WTC11 (cell line): ENCODE results near the gene PWP1. TPM values are rescaled to one million over a fixed set of nuclear protein-coding genes. Genes with fewer than 3 reads are reported as not detected.

Experiments
- ATAC-seq: fragments of 200-7000 bp; cut with Tn5 transposase; 2 replicates; pipeline ENCODE4 v1.10.0; 2021; ENCODE audit warnings: mild to moderate bottlenecking, moderate library complexity
- CTCF ChIA-PET: fragments of 300-600 bp; sonication (Branson Sonifier 250); formaldehyde crosslinking; loops from one replicate; lab custom pipeline; 2021; ENCODE audit warnings: antibody characterized with exemption; lab: Charles Lee
- POLR2A ChIA-PET: fragments of 350-600 bp; sonication (Branson Sonifier 250); formaldehyde crosslinking; loops from one replicate; lab custom pipeline; 2021; ENCODE audit warnings: antibody characterized with exemption; lab: Charles Lee
- DNase-seq: peaks from one replicate; pipeline ENCODE4 v3.0.0; 2021; ENCODE audit warnings: low spot score
- H3K27ac Mint-ChIP-seq: 2 replicates; pipeline ENCODE4 v1.8.0; 2021; ENCODE audit warnings: mixed read lengths
- H3K27me3 Mint-ChIP-seq: 2 replicates; pipeline ENCODE4 v1.8.0; 2021; ENCODE audit warnings: low read depth, mild to moderate bottlenecking, moderate library complexity, mixed read lengths
- H3K36me3 Mint-ChIP-seq: 2 replicates; pipeline ENCODE4 v1.8.0; 2021; ENCODE audit warnings: mixed read lengths
- H3K4me1 Mint-ChIP-seq: 2 replicates; pipeline ENCODE4 v1.8.0; 2022; ENCODE audit warnings: mixed read lengths
- H3K4me3 Mint-ChIP-seq: 2 replicates; pipeline ENCODE4 v1.8.0; 2021; ENCODE audit warnings: mild to moderate bottlenecking, moderate library complexity, mixed read lengths
- H3K9me3 Mint-ChIP-seq: 2 replicates; pipeline ENCODE4 v1.8.0; 2021; ENCODE audit warnings: mixed read lengths
- AFF4 ChIP-seq: sonication (generic); formaldehyde crosslinking; IDR thresholded peaks from 2 replicates; pipeline ENCODE4 v1.8.1; 2023; ENCODE audit warnings: mild to moderate bottlenecking, missing genetic modification reagents, borderline replicate concordance
- ATF6 ChIP-seq: sonication (generic); formaldehyde crosslinking; IDR thresholded peaks from 2 replicates; pipeline ENCODE4 v1.8.1; 2023; ENCODE audit warnings: mild to moderate bottlenecking, missing genetic modification reagents
- CREB1 ChIP-seq: sonication (generic); formaldehyde crosslinking; IDR thresholded peaks from 2 replicates; pipeline ENCODE4 v1.8.0; 2023; ENCODE audit warnings: mild to moderate bottlenecking, missing genetic modification reagents
- CTCF ChIP-seq: fragments of 200-600 bp; IDR thresholded peaks from 2 replicates; pipeline ENCODE4 v1.8.0; 2022; ENCODE audit warnings: antibody characterized with exemption
- ETV6 ChIP-seq: sonication (generic); formaldehyde crosslinking; IDR thresholded peaks from 2 replicates; pipeline ENCODE4 v1.8.1; 2022; ENCODE audit warnings: mild to moderate bottlenecking, missing genetic modification reagents
- HMGXB4 ChIP-seq: sonication (generic); formaldehyde crosslinking; IDR thresholded peaks from 2 replicates; pipeline ENCODE4 v1.8.1; 2023; ENCODE audit warnings: mild to moderate bottlenecking, moderate library complexity, missing genetic modification reagents
- MYBL2 ChIP-seq: sonication (generic); formaldehyde crosslinking; IDR thresholded peaks from 2 replicates; pipeline ENCODE4 v1.8.1; 2023; ENCODE audit warnings: mild to moderate bottlenecking, moderate library complexity, missing genetic modification reagents
- NFATC4 ChIP-seq: fragments of 250-450 bp; sonication (Bioruptor Pico); IDR thresholded peaks from 2 replicates; pipeline ENCODE4 v1.9.0; 2021; ENCODE audit warnings: mild to moderate bottlenecking
- NR1H2 ChIP-seq: sonication (generic); formaldehyde crosslinking; IDR thresholded peaks from 2 replicates; pipeline ENCODE4 v1.9.0; 2021; ENCODE audit warnings: mild to moderate bottlenecking, moderate library complexity, missing genetic modification reagents
- NR3C1 ChIP-seq: sonication (generic); formaldehyde crosslinking; conservative IDR thresholded peaks from 2 replicates; pipeline ENCODE4 v1.8.1; 2023; ENCODE audit warnings: low read depth, mild to moderate bottlenecking, missing genetic modification reagents
- OVOL2 ChIP-seq: fragments of 250-450 bp; sonication (Bioruptor Pico); IDR thresholded peaks from 2 replicates; pipeline ENCODE4 v1.9.0; 2021; ENCODE audit warnings: mild to moderate bottlenecking, borderline replicate concordance
- RORB ChIP-seq: fragments of 250-450 bp; sonication (Bioruptor Pico); IDR thresholded peaks from 2 replicates; pipeline ENCODE4 v1.9.0; 2021; ENCODE audit warnings: mild to moderate bottlenecking
- TEAD4 ChIP-seq: sonication (generic); formaldehyde crosslinking; IDR thresholded peaks from 2 replicates; pipeline ENCODE4 v1.8.0; 2022; ENCODE audit warnings: mild to moderate bottlenecking, missing genetic modification reagents
- ZNF232 ChIP-seq: sonication (generic); formaldehyde crosslinking; IDR thresholded peaks from 2 replicates; pipeline ENCODE4 v1.8.0; 2022; ENCODE audit warnings: mild to moderate bottlenecking, missing genetic modification reagents
- ZNF317 ChIP-seq: sonication (generic); formaldehyde crosslinking; IDR thresholded peaks from 2 replicates; pipeline ENCODE4 v1.8.1; 2023; ENCODE audit warnings: low read depth, mild to moderate bottlenecking, moderate library complexity, missing genetic modification reagents, borderline replicate concordance
- ZNF416 ChIP-seq: fragments of 250-450 bp; sonication (Bioruptor Pico); IDR thresholded peaks from 2 replicates; pipeline ENCODE4 v1.9.0; 2021; ENCODE audit warnings: mild to moderate bottlenecking, inconsistent platforms
- ZNF425 ChIP-seq: fragments of 250-450 bp; sonication (Bioruptor Pico); conservative IDR thresholded peaks from 2 replicates; pipeline ENCODE4 v1.9.0; 2021; ENCODE audit warnings: mild to moderate bottlenecking
- ZNF671 ChIP-seq: fragments of 250-450 bp; sonication (Bioruptor Pico); IDR thresholded peaks from 2 replicates; pipeline ENCODE4 v1.8.0; 2021; ENCODE audit warnings: mild to moderate bottlenecking
- total RNA-seq: library from RNA; stranded (reverse); gene quantifications from 3 replicates; pipeline ENCODE4 v1.2.3, GENCODE V29; 2021

Gene PWP1
- total RNA-seq, 1 experiment from 2014 or later: 54.2 TPM

GRCh38 chr12:107657621-107658020, 28.0 kb upstream of the PWP1 start:
- H3K27me3 Mint-ChIP-seq: no peaks in the 10 kb centered on the region
- no peak for ATAC-seq
- H3K4me3 Mint-ChIP-seq: no peak overlapping the region
- TF ChIP-seq ZNF232 (CRISPR knock-in tag) (no peak), NR3C1 (no peak)
- H3K9me3 Mint-ChIP-seq: no peaks in the 10 kb centered on the region
- H3K4me1 Mint-ChIP-seq: peaks cover 46% of the 10 kb centered on the region
- H3K27ac Mint-ChIP-seq: no peak overlapping the region
- POLR2A ChIA-PET: no interaction called here
- DNase-seq: no peak
- CTCF ChIA-PET: interaction anchor here (0.5 to 0.7 kb wide), 2 partner anchors 18 to 261 kb away, joined by 3 read pairs; no protein-coding TSS in a partner anchor
- H3K36me3 Mint-ChIP-seq: no peaks in the 10 kb centered on the region

GRCh38 chr12:107660235-107660634, 25.4 kb upstream of the PWP1 start:
- POLR2A ChIA-PET: interaction anchor here (1.1 kb wide), 1 partner anchor 26 kb away, joined by 3 read pairs; no protein-coding TSS in a partner anchor
- Mint-ChIP-seq H3K27me3 (no peaks in the 10 kb centered on the region), H3K4me3 (no peak overlapping the region), H3K27ac (no peak overlapping the region), H3K9me3 (no peaks in the 10 kb centered on the region), H3K36me3 (no peaks in the 10 kb centered on the region), H3K4me1 (peaks cover 52% of the 10 kb centered on the region)
- no peak for DNase-seq
- CTCF ChIA-PET: interaction anchor here (1.0 to 2.1 kb wide), 5 partner anchors 11 to 252 kb away, joined by 3 to 28 read pairs (median 3); no protein-coding TSS in a partner anchor
- peak; percentile 20; the same call in 1 of the 2 replicates for ATAC-seq
- TF ChIP-seq OVOL2 (CRISPR knock-in tag) (no peak), NFATC4 (CRISPR knock-in tag) (no peak), ATF6 (no peak), ZNF317 (no peak), NR1H2 (CRISPR knock-in tag) (no peak), AFF4 (CRISPR knock-in tag) (no peak), ETV6 (CRISPR knock-in tag) (no peak), CREB1 (CRISPR knock-in tag) (no peak), CTCF (no peak), ZNF425 (CRISPR knock-in tag) (no peak), ZNF416 (CRISPR knock-in tag) (no peak), RORB (CRISPR knock-in tag) (no peak), ZNF232 (CRISPR knock-in tag) (no peak), HMGXB4 (CRISPR knock-in tag) (no peak), ZNF671 (CRISPR knock-in tag) (no peak), TEAD4 (CRISPR knock-in tag) (no peak), MYBL2 (no peak)
- TF ChIP-seq, all 79 proteins: peak for 0
